ENCODE data around the gene DUSP8.
"Not testable (repeated sequence)": the region's sequence is repeated elsewhere in the genome, so short reads cannot be mapped to it uniquely, and the experiment has no call there.

Gene DUSP8

GRCh38 chr11:1586699-1587098 is 14.6 kb upstream of the DUSP8 start:
- H3K4me3 Mint-ChIP-seq: no peak overlapping the region
- no peak overlapping the region for H3K27ac Mint-ChIP-seq
- DNase-seq: no peak
- H3K27me3 Mint-ChIP-seq (ENCODE audit: low read depth, poor library complexity): peaks cover 72% of the 10 kb centered on the region
- no peaks in the 10 kb centered on the region for H3K36me3 Mint-ChIP-seq (ENCODE audit: low read depth)
- H3K9me3 Mint-ChIP-seq: peaks cover 6% of the 10 kb centered on the region
- no peaks in the 10 kb centered on the region for H3K4me1 Mint-ChIP-seq
- no peak for TF ChIP-seq CTCF (IDR thresholded peaks at IDR 0.05)

DNA sequence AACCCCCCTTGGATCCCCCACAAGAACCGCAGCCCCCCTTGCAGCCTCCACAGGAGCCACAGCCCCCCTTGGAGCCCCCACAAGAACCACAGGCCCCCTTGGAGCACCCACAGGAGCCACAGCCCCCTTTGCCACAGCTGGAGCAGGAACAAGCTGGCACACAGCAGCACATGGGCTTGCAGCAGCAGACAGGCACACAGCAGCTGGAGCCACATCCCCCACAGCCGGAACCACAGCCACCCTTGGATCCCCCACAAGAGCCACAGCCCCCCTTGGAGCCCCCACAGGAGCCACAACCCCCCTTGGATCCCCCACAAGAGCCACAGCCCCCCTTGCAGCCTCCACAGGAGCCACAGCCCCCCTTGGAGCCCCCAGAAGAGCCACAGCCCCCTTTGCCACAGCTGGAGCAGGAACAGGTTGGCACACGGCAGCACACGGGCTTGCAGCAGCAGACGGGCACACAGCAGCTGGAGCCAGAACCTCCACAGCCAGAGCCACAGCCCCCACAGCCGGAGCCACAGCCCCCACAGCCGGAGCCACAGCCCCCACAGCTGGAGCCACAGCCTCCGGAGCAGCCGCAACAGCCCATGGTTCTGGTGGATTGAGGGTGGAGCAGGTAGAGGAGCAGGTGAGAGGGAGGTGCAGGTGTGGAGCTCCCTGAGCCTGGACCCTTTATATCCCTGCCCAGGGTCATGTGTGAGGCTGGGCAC is 12.7 kb upstream of the DUSP8 start, which contains the start of gene KRTAP5-1:
Gene KRTAP5-1 (minus strand): TSS at position 623 of the 710 bp plus-strand sequence. CDS start 34 bp downstream, at position 589.
- Mint-ChIP-seq H3K9me3 (peaks cover 17% of the 10 kb centered on the region), H3K27me3 (ENCODE audit: low read depth, poor library complexity) (peaks cover 64% of the 10 kb centered on the region)
- H3K27ac Mint-ChIP-seq; H3K4me3 Mint-ChIP-seq; H3K36me3 Mint-ChIP-seq (ENCODE audit: low read depth); DNase-seq; H3K4me1 Mint-ChIP-seq: not testable (repeated sequence)

- not testable (repeated sequence) for H3K4me1 Mint-ChIP-seq; DNase-seq; H3K4me3 Mint-ChIP-seq; H3K36me3 Mint-ChIP-seq (ENCODE audit: low read depth); H3K27ac Mint-ChIP-seq
- H3K27me3 Mint-ChIP-seq (ENCODE audit: low read depth, poor library complexity): peaks cover 67% of the 10 kb centered on the region
- peaks cover 31% of the 10 kb centered on the region for H3K9me3 Mint-ChIP-seq
Observed at GRCh38 chr11:1582909-1583308, 10.8 kb upstream of the DUSP8 start.

GRCh38 chr11:1581976-1582375 is 9.9 kb upstream of the DUSP8 start:
- TF ChIP-seq CTCF (IDR thresholded peaks at IDR 0.05): no peak
- no peaks in the 10 kb centered on the region for H3K36me3 Mint-ChIP-seq (ENCODE audit: low read depth)
- H3K4me1 Mint-ChIP-seq: no peaks in the 10 kb centered on the region
- H3K27ac Mint-ChIP-seq: no peak overlapping the region
- peaks cover 31% of the 10 kb centered on the region for H3K9me3 Mint-ChIP-seq
- peaks cover 66% of the 10 kb centered on the region for H3K27me3 Mint-ChIP-seq (ENCODE audit: low read depth, poor library complexity)
- no peak overlapping the region for H3K4me3 Mint-ChIP-seq
- no peak for DNase-seq

DNA sequence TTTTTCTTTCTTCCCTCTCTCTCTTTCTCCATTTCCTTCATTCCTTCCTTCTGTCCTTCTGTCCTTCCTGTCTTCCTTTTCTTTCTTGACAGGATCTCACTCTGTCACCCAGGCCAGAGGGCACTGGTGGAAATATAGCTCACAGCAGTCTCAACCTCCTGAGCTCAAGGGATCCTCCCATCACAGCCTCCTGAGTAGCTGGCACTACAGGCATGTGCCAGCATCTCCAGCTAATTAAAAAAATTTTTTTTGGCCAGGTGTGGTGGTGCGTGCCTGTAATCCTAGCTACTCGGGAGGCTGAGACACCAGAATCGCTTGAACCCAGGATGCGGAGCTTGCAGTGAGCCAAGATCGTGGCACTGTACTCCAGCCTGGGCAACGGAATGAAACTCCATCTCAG is 4.8 kb upstream of the DUSP8 start:
- Mint-ChIP-seq H3K36me3 (ENCODE audit: low read depth) (no peaks in the 10 kb centered on the region), H3K4me1 (no peaks in the 10 kb centered on the region), H3K27me3 (ENCODE audit: low read depth, poor library complexity) (peaks cover 77% of the 10 kb centered on the region), H3K4me3 (no peak overlapping the region), H3K9me3 (peaks cover 26% of the 10 kb centered on the region), H3K27ac (no peak overlapping the region)
- no peak for TF ChIP-seq CTCF (IDR thresholded peaks at IDR 0.05)
- DNase-seq: no peak

DNA sequence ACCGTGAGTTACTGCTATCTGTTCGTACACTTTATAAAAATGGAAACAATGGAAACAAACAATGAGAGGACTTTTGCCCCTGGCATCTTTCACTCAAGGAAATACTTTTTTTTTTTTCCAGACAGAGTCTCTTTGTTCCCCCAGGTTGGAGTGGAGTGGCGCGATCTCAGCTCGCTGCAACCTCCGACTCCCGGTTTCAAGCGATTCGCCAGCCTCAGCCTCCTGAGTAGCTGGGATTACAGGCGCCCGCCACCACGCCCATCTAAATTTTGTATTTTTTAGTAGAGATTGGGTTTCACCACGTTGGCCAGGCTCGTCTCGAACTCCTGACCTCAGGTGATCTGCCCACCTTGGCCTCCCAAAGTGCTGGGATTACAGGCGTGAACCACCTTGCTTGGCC is 3.7 kb upstream of the DUSP8 start:
- Mint-ChIP-seq H3K27me3 (ENCODE audit: low read depth, poor library complexity) (peaks cover 74% of the 10 kb centered on the region), H3K9me3 (peaks cover 15% of the 10 kb centered on the region)
- H3K27ac Mint-ChIP-seq; H3K4me1 Mint-ChIP-seq; DNase-seq; H3K4me3 Mint-ChIP-seq; H3K36me3 Mint-ChIP-seq (ENCODE audit: low read depth): not testable (repeated sequence)

DNA sequence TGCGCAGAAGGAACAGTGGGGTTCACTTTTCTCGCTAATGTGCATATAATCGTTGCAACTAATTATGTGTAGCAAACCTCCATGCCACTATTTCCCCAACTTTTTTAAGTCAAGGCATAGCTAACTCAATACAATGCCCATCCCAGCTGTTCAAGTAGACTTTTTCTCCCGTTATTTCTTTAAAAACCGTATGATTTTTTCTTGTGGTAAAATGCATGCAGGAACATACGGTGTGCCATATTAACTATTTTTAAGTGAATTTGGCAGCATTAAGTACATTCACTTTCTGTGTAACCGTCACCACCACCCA is 2.8 kb upstream of the DUSP8 start:
- Mint-ChIP-seq H3K27ac (no peak overlapping the region), H3K27me3 (ENCODE audit: low read depth, poor library complexity) (peaks cover 80% of the 10 kb centered on the region), H3K4me3 (no peak overlapping the region), H3K4me1 (no peaks in the 10 kb centered on the region), H3K36me3 (ENCODE audit: low read depth) (no peaks in the 10 kb centered on the region), H3K9me3 (peaks cover 15% of the 10 kb centered on the region)
- TF ChIP-seq CTCF (IDR thresholded peaks at IDR 0.05): no peak
- DNase-seq: no peak

All from nephron progenitor cell (in vitro differentiated cells).